ENCODE measurements around the gene GJB5. TPM values are rescaled to one million over a fixed set of nuclear protein-coding genes. Genes with fewer than 3 reads are reported as not detected.

Gene GJB5
- total and polyA plus RNA-seq, 2 of the 8 experiments (the other 6 are each of a cell fraction or from before 2014, with no cell fraction given), result 0.86 to 3.1 TPM

DNA sequence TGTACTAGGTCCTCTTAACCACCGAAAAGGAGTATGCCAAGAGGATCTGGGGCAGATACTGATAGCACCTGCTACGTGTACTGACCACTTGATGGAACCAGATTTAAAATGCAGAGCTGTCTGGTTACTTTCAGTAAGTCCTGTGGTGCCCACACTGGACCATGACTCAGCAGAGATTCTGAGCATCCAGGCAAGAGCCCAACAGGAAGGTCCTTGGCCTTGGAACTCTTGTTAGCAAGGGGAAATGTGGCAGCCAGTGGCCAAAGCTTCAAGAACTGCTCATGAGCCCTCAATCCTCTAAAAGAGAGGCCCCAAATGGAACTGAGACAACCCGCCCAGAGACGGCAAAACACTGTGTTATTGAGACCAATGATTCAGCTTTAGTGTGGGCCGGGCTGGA is 4.2 kb upstream of the GJB5 start:
- FAIRE-seq, result no peak
- POLR2A ChIA-PET (ENCODE audit: partially characterized antibody), result interaction anchor here (1.2 kb wide), 1 partner anchor 110 kb away, joined by 3 read pairs; no protein-coding TSS in a partner anchor
- no peak for TF ChIP-seq NRF1 (IDR thresholded peaks at IDR 0.05; ENCODE audit: low read depth, low read length)

More for the DNA sequence above, 4.2 kb upstream of the GJB5 start:
- H2BK12ac ChIP-seq (ENCODE audit: low read depth, low read length), result no peak overlapping the region
- no peak overlapping the region for H3K18ac ChIP-seq (ENCODE audit: extremely low read depth, low read length)
- WGBS, 2 experiments (ENCODE audit: extremely low coverage in 1 of 2, insufficient coverage in 1 of 2, insufficient read length in 1 of 2, insufficient replicate concordance in 2 of 2, low coverage in 1 of 2, low lambda C conversion rate in 2 of 2, missing lambda C conversion rate in 1 of 2), result 88% methylated on average over 5 of the region's 5 CpGs; no CpG with 5 or more reads in 1 of the 2 experiments
- H2AK5ac ChIP-seq (ENCODE audit: low read depth, low read length), result no peak overlapping the region
- no peak overlapping the region for H3K56ac ChIP-seq (replicated peaks; ENCODE audit: insufficient read length, low read depth, low read length)
- no peak for DNase-seq (ENCODE audit: low read depth in 1 of 2, low spot score in 2 of 2)
- H3K23ac ChIP-seq (ENCODE audit: insufficient read length), result no peak overlapping the region
- no peak overlapping the region for H3K9ac ChIP-seq (replicated peaks in 1 of 4; ENCODE audit: extremely low read depth in 1 of 4, low read depth in 3 of 4, low read length in 3 of 4)
- CTCF ChIA-PET (ENCODE audit: partially characterized antibody), result interaction anchor here (0.5 to 3.4 kb wide), 7 partner anchors 7 to 1028 kb away, joined by 3 to 20 read pairs (median 4); partner anchors contain the start of gene GJB4
- no peak overlapping the region for H3K4ac ChIP-seq (replicated peaks; ENCODE audit: insufficient read length, low read depth, low read length)
- H2BK5ac ChIP-seq (ENCODE audit: low read depth, low read length), result no peak overlapping the region
- no peak overlapping the region for H4K5ac ChIP-seq (ENCODE audit: insufficient read length, low read depth, low read length)
- H4K20me1 ChIP-seq (replicated peaks in 1 of 2; ENCODE audit: control insufficient read depth in 1 of 2, insufficient read depth in 2 of 2, low read length in 2 of 2), result no peaks in the 10 kb centered on the region
- H3K9me3 ChIP-seq (ENCODE audit: insufficient read depth in 2 of 2, low read depth in 1 of 2, low read length in 1 of 2), result no peaks in the 10 kb centered on the region
- no peak overlapping the region for H4K8ac ChIP-seq (ENCODE audit: extremely low read depth, insufficient read depth, low read length)
- no peaks in the 10 kb centered on the region; the same call in 1 of the 2 replicates for H3K23me2 ChIP-seq (ENCODE audit: low read depth, low read length)
- no peaks in the 10 kb centered on the region for H3K79me1 ChIP-seq (ENCODE audit: low read depth, low read length)
- H3K4me3 ChIP-seq (ENCODE audit: extremely low read depth in 1 of 4, insufficient read depth in 2 of 4, low read depth in 3 of 4, low read length in 4 of 4), result no peak overlapping the region
- H3K27ac ChIP-seq (ENCODE audit: low read depth, low read length), result no peak overlapping the region
- no peak overlapping the region for H3K14ac ChIP-seq (ENCODE audit: insufficient read length)
- H3K4me1 ChIP-seq (replicated peaks in 1 of 4; ENCODE audit: control insufficient read depth in 3 of 4, insufficient read depth in 4 of 4, low read length in 3 of 4), result peaks cover 0 to 6% (median 4%) of the 10 kb centered on the region in 4 experiments; a peak in 4 of 7 replicates
- no peak overlapping the region for H4K91ac ChIP-seq (replicated peaks; ENCODE audit: insufficient read length, low read length)
- no peak overlapping the region for H2BK20ac ChIP-seq (ENCODE audit: low read length)
- no peaks in the 10 kb centered on the region for H3K79me2 ChIP-seq (ENCODE audit: control insufficient read depth in 1 of 2, insufficient read depth in 2 of 2, low read length in 2 of 2)
- no peaks in the 10 kb centered on the region for H3K36me3 ChIP-seq (ENCODE audit: control insufficient read depth in 2 of 4, insufficient read depth in 4 of 4, low read length in 3 of 4)
- H2BK15ac ChIP-seq (ENCODE audit: low read length), result no peak overlapping the region; the same call in 1 of the 2 replicates
- no peak overlapping the region for H2AFZ ChIP-seq (ENCODE audit: low read length)
- H2BK120ac ChIP-seq (replicated peaks; ENCODE audit: low read depth, low read length), result no peak overlapping the region
- no peaks in the 10 kb centered on the region; a peak in 1 of 7 replicates for H3K27me3 ChIP-seq (replicated peaks in 1 of 4; ENCODE audit: control insufficient read depth in 3 of 4, extremely low read depth in 1 of 4, insufficient read depth in 3 of 4, low read length in 3 of 4)
- no peak overlapping the region for H3K4me2 ChIP-seq (ENCODE audit: insufficient read depth in 1 of 2, low read depth in 2 of 2, low read length in 2 of 2)

All from H1 (cell line).